CD4-positive, alpha-beta T cell treated with Interleukin-21 for 1 hour (primary cell): ENCODE measurements around the gene CCDC32.

Experiments used
- DNase-seq: peaks from one replicate; pipeline ENCODE4 v3.0.0-alpha.2; 2020

Gene CCDC32

DNA sequence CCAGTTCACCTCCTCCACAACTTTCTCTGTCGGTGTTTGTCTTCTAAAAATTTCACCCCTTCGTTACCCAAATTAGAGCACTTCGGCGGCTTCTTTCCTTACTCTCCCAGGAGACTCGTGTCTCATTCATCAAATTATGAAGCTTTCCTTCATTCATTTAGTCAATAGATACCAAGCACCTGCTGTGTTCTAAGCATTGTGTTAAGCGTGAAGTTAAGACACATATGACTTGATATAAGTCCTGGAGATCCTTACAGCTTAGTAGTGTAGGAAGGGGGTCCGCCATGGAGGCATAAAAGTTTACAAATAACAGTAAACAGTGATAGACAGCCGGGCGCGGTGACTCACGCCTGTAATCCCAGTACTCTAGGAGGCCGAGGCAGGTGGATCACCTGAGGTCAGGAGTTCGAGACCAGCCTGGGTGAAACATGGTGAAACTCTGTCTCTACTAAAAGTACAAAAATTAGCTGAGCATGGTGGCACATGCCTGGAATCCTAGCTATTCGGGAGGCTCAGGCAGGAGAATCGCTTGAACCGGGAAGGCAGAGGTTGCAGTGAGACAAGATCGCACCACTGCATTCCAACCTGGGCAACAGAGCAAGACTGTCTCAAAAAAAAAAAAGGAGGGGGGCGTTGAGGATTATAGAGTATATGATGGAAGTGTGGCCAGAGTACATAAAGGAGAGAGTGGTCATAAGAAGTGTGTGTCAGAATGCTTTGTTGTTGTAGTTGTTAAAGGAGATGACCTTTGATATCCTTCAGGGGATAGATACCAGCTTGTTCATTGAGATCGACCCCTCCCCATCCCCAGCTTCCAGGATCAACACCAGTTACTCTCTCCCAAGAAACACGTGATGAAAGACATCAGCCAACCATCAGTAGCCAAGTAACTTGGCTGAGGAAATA lies 744 bp upstream of the CCDC32 start:
- DNase-seq = no peak

DNA sequence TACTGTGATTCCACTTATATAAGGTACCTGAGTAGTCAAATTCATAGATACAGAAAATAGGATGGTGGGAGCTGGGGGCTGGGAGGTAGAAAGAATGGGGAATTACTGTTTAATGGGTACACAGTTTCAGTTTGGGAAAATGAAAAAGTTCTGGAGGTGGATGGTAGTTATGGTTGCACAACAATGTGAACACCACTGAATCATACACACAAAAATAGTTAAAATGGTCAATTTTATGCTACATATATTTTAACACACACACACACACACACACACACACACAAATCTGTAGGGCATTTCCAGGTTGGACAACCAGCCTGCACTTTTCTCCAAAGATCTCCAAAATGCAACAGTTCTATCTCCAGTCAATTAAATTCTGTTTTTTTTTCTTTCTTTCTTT lies 1.4 kb downstream of the CCDC32 start:
- no peak for DNase-seq

DNA sequence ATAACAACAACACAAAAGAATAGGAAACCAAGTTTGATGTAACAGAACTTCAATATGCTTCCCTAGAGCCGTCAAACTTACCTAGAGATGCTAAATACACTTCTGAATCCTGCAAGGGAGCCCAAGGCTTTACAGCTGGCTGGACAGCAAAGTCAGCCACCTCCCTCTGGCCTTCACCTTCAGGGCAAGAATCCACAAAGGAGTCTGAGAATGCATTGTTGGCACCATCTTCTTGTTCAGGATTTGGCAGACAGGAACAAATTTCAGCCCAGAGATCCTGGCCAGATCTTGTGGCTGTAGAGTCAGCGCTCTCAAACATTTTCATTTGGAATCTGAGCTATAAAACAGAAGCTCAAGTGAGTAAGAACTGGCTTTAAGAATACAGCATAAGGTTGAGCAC lies 2.2 kb downstream of the CCDC32 start:
- DNase-seq = no peak

DNA sequence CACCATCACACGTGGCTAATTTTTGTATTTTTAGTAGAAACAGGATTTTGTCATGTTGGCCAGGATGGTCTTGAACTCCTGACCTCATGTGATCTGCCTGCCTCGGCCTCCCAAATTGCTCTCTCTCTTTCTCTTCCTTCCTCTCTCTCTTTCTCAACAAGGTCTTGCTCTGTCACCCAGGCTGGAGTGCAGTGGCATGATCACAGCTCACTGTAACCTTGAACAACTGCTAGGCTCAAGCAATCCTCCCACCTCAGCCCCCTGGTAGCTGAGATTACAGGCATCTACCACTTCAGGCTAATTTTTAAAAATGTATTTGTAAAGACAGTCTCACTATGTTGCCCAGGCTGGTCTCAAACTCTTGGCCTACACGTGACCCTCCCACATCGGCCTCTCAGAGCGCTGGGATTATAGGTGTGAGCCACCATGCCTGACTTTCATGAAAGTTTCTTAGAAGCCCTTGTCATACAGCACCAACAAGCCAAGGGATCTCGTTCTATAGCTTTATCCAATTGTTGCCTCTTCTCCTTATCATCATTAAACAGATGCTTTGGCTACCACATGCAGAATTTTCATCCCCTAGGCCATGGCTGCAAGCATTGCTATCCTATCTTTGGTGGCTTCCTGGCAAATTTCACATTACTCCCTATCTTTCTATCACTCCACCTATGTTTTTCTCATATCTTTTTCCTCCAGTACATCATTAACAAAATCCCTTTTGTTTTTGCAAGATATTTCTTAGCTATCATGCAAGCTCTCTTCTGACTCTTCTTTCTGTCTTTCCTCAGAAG lies 5.7 kb downstream of the CCDC32 start:
- DNase-seq = no peak

DNA sequence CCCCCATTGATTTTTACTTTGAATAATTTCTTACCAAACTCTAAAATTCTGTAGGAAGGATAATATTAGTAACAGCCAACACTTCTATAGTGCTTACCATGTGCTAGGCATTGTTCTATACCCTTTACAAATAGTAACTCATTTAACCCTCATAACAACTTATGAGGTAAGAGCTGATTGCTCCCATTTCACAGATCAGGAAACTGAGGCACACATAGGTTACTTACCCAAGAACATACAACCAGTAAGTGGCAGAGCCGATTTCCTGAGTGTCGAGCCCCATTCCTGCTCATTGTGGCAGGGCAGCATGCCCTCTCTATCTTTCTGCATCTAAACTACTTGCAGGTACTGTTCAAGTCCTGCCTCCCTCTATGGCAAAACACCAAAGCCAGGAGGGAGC lies 9.0 kb downstream of the CCDC32 start:
- no peak for DNase-seq

DNA sequence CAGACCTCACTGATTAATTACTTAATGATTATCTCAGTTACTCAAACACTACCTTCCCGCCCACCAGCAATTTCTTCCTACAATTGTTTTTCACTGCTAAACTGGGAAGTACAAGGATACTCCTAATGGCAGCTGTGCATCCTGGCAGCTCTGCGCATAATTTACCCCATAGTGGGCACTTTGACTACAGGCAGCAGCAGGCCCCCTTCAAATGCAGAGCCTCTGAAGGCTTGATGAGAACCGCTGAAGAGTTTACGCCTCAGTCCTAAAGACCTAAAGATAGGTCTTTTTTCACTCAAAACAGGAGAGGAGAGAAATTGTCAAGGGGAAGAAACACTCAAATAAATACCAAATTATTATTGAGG lies 10.7 kb downstream of the CCDC32 start:
- DNase-seq = no peak

DNA sequence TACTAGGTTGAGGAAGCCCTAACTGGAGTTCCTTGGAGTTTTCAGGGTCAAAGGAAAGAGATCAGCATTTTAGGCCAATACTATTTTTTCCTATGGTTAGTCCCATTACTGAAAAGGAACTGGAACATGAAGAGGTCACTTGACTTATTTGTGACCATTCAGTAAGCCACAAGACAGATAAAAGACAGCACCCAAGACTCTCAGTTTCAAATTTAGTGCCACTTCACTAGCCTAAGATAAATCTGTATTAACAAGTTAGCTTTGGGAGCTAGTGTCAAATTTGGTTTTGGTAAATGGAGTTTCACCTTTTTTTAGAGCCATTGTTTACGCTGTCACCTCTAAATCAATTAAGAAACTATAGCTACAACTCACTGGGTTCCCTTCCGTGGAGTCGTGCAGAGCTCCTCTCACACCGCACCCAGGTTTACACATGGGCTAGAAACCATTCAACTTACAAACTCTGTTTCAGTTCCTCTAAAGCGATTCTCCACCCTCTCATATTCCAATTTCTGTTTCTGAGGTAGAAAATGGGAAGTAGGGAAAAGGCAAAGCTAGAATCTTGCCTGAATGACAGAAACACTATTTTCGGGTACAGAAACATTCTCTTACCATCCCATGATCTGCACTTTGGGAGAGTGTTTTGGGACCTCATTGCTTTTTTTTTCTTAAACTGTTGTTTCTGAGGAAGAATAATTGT lies 14.4 kb downstream of the CCDC32 start:
- DNase-seq = no peak

DNA sequence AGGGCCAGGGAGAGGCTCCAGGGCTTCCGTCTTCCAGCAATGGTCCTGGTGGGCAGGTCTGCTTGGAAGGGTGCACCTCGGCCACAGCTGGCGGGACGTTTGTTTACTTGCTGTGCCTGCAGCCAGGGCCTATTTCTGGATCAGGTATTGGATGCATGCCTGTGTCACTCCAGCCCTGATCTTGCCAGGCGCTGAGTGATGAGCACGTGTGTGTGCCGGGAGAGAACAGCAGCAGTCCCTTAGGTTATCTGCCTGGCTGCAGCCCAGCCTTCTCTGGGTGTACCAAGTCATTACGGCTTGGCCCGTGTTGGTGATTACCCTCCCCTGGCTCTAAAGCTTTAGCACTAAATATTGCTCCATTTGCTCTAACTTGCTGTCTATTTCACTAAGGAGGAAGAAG lies 14.9 kb downstream of the CCDC32 start:
- no peak for DNase-seq

DNA sequence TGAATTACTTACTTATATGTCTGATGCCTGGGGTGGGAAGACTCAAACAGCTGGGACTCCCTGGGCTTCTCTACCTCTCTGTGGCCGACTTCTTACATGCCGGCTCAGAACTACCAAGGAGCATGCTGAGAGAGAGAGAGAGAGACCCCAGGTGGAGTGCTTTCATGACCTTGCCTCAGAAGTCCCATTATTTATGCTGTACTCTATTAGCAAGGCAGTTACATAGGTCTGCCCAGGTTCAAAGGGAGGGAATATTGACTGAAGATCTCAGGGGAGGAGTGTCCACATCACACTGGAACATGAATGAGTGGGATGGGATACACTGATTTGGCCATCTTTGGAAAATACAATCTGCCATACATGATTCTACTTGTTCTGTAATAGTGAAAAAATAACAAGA lies 16.2 kb downstream of the CCDC32 start:
- no peak for DNase-seq

DNA sequence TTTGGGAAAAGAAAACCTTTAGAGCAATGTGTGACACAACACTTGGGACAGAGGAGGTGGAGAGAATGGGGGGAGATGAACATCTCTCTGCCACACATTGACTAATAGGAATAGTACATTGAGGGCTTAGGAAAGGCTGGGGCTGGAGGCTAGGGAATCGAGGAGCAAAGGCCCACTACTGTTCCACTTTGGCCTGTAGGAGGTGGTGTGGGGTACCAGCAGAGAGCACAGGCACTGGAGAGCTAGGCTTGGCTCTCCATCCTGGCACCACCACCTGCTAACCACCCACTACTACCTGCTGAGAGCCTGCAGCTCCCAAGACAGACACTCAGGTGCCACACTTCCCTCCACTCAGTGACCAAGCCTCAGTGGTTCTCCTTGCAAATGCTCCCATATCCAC lies 19.4 kb downstream of the CCDC32 start:
- DNase-seq = no peak

DNA sequence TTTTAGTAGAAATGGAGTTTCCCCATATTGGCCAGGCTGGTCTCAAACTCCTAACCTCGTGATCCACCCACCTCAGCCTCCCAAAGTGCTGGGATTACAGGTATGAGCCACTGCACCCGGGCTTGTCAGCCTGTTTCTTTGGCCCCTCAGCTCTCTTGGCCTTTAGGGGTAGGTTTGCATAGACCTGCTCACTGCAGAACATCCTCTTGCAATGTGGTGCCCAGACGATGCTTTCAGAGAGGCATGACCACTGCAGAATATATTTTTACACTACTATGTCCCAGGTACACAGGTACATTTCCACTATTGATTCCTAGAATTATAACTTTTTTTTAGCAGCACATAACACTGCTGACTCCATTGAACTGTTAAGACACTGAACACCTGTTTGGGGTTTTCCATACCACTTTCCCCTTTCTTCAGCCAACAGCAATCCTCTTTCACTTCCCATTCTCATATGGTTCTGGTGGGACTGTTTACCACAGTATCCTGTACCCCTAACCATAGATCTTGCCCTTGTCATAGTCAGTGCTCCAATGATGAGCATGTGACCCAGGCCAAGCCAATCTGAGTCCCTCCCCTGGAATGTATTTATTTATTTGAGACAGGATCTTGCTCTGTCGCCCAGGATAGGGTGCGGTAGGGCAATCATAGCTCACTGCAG lies 21.1 kb downstream of the CCDC32 start:
- no peak for DNase-seq

DNA sequence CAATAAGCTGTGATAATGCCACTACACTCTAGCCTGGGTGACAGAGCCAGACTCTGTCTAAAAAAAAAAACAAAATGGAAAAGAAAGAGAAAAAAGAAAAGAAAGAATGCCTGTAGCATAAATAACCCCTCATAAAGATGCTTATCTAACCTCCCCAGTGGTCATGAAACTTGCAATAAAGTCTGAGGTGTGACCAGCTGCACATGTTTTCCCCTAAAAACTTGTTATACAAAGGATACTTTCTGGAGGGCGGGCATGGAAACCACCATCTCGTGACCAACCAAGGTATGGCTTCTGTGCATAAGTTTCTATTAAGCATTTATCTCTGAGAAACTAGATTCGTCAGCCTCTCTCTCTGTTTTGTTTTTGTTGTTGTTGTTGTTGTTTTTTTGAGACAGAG lies 21.8 kb downstream of the CCDC32 start:
- no peak for DNase-seq

DNA sequence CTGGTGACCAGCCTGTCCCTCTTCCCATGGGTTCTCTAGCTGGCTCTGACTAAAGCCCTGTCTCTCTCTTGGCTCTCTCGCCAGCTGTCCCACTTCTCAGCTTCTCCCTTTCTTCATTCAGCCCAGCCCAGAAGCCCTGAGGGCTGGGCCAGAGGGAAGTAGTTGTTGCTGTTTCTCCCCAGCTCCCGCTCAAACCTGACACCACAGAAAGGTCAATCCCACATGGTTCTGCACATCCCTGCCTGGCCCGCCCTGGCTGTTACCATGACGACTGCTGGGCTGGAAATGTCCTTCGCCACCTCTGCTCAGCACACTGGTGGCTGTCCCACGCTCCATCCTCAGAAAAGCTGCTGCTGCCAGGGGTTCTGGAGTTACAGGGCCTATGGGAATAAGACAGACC lies 25.9 kb downstream of the CCDC32 start:
- DNase-seq = no peak

DNA sequence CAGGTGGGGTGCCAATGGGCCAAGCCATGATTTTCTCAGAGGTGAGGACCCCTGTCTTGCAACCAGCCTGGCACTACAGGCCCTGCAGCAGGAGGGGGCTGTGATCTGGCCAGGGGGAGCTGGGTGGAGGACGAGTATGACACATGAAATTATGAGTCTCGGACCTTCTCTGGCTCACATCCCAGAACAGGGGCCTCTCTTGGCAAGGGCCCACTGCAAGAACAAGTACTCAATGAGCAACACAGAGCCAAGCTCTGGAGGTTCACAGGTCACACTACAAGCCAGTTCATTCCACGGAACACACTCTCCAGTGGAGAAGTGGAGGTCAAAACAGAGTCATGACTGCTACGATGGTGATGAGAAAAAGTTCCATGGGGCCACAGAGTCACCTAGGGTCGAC lies 28.3 kb downstream of the CCDC32 start:
- no peak for DNase-seq

DNA sequence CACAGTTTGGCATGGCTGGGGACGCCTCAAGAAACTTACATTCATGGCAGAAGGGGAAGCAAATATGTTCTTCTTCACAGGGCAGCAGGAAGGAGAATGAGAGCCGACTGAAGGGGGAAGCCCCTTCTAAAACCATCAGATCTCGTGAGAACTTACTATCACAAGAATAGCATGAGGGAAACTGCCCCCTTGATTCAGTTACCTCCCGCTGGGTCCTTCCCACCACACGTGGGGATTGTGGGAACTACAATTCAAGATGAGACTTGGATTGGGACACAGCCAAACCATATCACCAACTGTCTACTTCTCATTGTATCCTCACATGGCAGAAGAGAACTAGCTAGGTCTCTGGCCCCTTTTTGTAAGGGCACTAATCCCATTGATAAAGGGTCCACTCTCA lies 30.5 kb downstream of the CCDC32 start:
- no peak for DNase-seq

DNA sequence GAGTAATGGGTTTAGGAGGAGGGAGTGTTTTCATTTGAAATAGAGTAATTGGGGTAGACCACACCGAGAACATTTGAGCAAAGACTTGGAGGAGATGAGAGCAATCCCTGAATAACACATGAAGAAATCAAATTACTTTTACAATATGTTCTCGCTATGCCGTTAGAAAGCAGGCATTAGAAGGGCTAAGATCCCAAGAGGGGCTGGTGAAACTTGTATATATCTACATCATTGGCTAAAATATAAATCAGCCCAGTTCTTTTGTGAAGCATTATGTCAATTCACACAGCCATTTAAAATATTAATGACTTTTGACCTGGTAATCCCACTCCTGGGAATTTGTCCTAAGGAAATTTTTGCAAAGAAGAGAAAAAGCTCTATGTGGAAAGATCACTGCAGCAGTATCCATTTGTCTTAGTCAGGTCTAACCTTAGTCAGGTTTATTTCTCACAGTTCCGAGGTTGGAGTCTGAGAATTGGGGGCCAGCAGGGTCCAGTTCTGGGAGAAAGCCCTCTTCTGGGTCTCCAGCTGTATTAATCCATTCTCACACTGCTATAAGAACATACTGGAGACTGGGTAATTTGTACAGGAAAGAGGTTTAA lies 31.0 kb downstream of the CCDC32 start:
- no peak for DNase-seq

DNA sequence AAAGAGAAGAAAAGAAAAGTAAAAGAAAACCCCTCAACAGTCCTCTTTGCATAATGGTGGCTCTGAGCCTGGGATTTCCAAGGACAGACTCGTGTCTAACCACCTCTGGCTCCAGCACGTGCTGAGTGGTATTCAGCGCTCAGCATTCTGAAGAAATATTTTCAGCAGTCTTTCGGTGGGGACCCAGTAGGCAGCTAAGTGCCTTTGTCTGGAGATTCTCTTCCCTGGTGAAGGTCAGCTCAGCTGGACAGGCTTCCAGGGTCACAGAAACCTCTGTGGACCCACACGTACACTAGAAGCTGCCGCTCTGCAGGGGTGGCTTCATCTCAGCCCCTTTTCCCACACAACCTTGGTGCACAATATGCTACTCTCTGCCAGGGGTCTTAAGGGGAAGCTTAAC lies 36.0 kb downstream of the CCDC32 start:
- no peak for DNase-seq

DNA sequence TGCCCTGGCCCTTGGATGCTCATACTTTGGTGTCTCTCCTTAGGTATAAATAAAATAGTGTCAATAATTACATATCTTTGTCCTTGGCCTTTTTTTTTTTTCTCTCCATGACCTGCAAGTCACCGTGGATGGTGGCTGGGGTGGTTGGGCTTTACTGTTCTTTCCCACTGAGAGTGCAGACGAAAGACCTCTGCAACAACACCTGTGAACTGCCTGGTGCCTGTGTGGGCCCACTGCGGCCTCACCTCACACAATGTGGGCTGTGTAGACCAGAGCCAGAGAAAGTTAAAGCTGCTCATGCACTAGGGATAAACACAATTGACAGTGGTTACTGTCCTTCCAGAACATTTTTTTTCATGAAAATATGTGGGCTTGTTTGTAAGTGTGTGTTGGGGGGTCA lies 39.0 kb downstream of the CCDC32 start:
- DNase-seq = no peak

DNA sequence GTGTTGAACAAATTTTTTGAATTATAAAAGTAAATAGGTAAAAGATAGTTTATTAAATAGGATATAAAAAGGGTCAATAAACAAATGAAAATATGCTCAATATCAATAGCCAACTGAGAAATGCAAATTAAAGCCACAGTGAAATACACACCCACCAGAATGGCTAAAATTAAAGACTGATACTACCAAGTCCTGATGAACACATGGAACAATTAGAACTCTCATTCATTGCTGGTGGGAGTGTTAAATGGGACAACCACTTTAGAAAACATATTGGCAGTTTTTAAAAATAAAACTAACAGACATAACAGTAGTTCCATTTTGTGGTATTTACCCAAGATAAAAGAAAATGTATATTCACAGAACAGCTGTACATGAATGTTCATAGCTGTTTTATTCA lies 41.2 kb downstream of the CCDC32 start:
- no peak for DNase-seq

DNA sequence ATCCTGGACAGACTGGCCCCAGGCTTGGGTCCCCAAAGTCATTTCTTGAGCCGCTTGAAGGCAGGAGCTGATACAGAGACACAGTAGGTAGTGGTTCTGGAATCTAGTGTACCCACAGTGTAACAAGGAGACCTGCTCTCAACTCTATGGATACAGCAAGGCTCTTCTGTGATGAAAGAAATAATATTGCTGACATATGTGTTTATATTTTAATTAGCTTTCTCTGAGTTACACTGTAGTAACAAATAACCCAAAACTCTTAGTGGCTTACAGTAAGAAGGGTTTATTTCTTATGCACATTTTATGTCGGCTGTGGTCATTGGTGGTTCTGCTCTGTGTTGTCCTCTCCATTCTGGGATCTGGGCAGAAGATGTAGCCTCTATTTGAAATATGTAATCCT lies 48.5 kb downstream of the CCDC32 start:
- no peak for DNase-seq

DNA sequence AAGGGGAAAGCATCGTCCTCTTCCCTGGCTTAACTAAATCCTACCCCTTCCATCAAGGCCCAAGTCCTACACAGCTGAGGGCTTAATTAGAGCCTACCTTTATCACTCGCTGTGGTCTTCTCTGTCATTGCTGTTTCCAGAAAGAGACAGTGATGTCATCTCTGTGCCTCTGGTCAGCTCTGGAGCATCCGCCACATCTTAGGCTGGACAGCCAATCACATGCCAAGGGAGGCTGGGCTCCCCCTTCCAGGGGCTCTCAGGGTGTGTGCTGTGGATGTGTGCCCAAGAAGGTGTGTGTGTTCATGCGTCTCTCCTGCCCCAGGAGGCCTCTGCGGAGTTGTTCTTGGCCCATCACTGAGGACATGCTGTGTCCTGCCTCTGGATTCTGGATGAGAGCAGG lies 51.2 kb downstream of the CCDC32 start:
- no peak for DNase-seq

DNA sequence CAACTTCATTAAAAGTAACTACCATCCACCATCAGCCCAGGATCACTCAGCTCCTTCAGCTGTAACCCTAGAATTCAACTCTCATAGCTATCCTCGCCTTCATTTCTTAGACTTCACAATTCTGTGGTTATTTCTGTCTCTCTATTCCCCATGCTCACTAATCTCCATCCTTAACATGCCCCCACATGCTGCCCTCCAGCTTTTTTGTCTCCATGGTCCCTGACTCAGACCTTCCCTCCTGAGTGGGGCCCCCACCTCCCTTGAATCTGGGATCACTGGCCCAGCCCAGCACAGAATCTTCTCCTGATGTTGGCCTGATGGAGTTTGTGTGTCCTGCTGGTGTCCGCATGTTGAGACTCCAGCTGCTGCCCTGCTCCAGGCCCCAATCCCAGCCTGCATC lies 52.4 kb downstream of the CCDC32 start:
- no peak for DNase-seq
